COLO829 (cell line): Measurements from ENCODE around the gene ASB1.

Source experiments
- DNase-seq: peaks from one replicate; pipeline ENCODE4 v3.0.0; 2012; ENCODE audit warnings: low spot score

ASB1 gene

GRCh38 chr2:238426568-238427434, at the start of gene ASB1:
ASB1 (plus strand) TSS chr2:238426927; CDS start chr2:238427071, 144 bp downstream.
- peak; percentile 70 for DNase-seq

- DNase-seq: no peak
Observed at GRCh38 chr2:238378230-238379095, 48.3 kb upstream of the ASB1 start.

- DNase-seq: peak; percentile 31
Observed at GRCh38 chr2:238379096-238379810, 47.5 kb upstream of the ASB1 start.

GRCh38 chr2:238380336-238380735, 46.4 kb upstream of the ASB1 start:
- DNase-seq: no peak

GRCh38 chr2:238380785-238381184, 45.9 kb upstream of the ASB1 start:
- peak; percentile 6 for DNase-seq

- no peak for DNase-seq
Observed at GRCh38 chr2:238381341-238382115, 45.2 kb upstream of the ASB1 start.

GRCh38 chr2:238382381-238382781, 44.3 kb upstream of the ASB1 start:
- no peak for DNase-seq

- no peak for DNase-seq
Observed at GRCh38 chr2:238383135-238383534, 43.6 kb upstream of the ASB1 start.

GRCh38 chr2:238383743-238384380, 42.9 kb upstream of the ASB1 start:
- no peak for DNase-seq

GRCh38 chr2:238387332-238387731, 39.4 kb upstream of the ASB1 start:
- peak; percentile 10 for DNase-seq

GRCh38 chr2:238388794-238389193, 37.9 kb upstream of the ASB1 start:
- no peak for DNase-seq

- no peak for DNase-seq
Observed at GRCh38 chr2:238389988-238390589, 36.6 kb upstream of the ASB1 start.

- DNase-seq: no peak
Observed at GRCh38 chr2:238391042-238391689, 35.6 kb upstream of the ASB1 start.

GRCh38 chr2:238396663-238397062, 30.1 kb upstream of the ASB1 start:
- DNase-seq: no peak

- DNase-seq: no peak
Observed at GRCh38 chr2:238397356-238397755, 29.4 kb upstream of the ASB1 start.

GRCh38 chr2:238398577-238398976, 28.1 kb upstream of the ASB1 start:
- DNase-seq: no peak

- DNase-seq: no peak
Observed at GRCh38 chr2:238399094-238399493, 27.6 kb upstream of the ASB1 start.

GRCh38 chr2:238401551-238401950, 25.2 kb upstream of the ASB1 start:
- no peak for DNase-seq

GRCh38 chr2:238403632-238404405, 22.9 kb upstream of the ASB1 start:
- no peak for DNase-seq
